WERI-Rb-1 (cell line): Measurements from ENCODE around the gene BEGAIN.

Experiments used
- DNase-seq: peaks from one replicate; pipeline ENCODE4 v3.0.0-alpha.2; 2020
- H3K27ac ChIP-seq: fragments of 250-450 bp; sonication (Bioruptor Pico); 2 replicates; pipeline ENCODE4 v1.5.1; 2020; ENCODE audit warnings: mild to moderate bottlenecking, moderate library complexity
- H3K27me3 ChIP-seq: fragments of 250-450 bp; sonication (Bioruptor Pico); 2 replicates; pipeline ENCODE4 v1.5.1; 2021; ENCODE audit warnings: mild to moderate bottlenecking, low read depth, moderate library complexity; ENCODE audit not compliant: insufficient read depth, severe bottlenecking
- H3K36me3 ChIP-seq: fragments of 250-450 bp; sonication (Bioruptor Pico); 2 replicates; pipeline ENCODE4 v1.5.1; 2020; ENCODE audit warnings: mild to moderate bottlenecking, moderate library complexity
- H3K4me3 ChIP-seq: 2 replicates; pipeline ENCODE4 v1.5.1; 2011; ENCODE audit warnings: low read depth, mild to moderate bottlenecking, control low read depth, low read length
- H3K9me3 ChIP-seq: fragments of 250-450 bp; sonication (Bioruptor Pico); 2 replicates; pipeline ENCODE4 v1.5.1; 2021; ENCODE audit warnings: mild to moderate bottlenecking, moderate library complexity; ENCODE audit not compliant: severe bottlenecking
- TF ChIP-seq, protein P1 (sequence below): IDR thresholded peaks from 2 replicates; pipeline ENCODE4 v1.5.1; 2011; ENCODE audit warnings: low read depth, mild to moderate bottlenecking, control low read depth, inconsistent platforms, low read length

Gene BEGAIN

DNA sequence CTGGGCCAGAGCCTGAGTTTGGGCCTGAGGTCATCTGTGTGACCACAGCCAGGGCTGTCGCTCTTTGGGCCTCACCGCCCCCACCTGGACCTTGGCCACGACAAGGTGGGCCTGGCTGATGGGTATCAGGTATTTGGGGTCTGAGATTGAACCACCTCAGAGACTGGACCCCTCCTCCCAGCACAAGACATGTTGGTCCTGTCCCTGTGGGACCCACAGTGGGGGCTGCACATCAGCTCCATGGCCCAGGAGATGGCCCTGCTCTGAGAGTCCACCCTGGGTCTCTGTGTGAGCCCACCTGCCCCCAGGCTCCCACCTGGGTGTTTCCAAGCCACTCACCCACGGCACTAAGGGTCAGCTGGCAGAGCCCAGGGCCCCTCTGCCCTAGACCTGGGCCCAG lies 20.6 kb downstream of the BEGAIN start:
- DNase-seq, result no peak
- peaks cover 20% of the 10 kb centered on the region for H3K27me3 ChIP-seq
- no peaks in the 10 kb centered on the region for H3K9me3 ChIP-seq
- TF ChIP-seq, protein P1, sequence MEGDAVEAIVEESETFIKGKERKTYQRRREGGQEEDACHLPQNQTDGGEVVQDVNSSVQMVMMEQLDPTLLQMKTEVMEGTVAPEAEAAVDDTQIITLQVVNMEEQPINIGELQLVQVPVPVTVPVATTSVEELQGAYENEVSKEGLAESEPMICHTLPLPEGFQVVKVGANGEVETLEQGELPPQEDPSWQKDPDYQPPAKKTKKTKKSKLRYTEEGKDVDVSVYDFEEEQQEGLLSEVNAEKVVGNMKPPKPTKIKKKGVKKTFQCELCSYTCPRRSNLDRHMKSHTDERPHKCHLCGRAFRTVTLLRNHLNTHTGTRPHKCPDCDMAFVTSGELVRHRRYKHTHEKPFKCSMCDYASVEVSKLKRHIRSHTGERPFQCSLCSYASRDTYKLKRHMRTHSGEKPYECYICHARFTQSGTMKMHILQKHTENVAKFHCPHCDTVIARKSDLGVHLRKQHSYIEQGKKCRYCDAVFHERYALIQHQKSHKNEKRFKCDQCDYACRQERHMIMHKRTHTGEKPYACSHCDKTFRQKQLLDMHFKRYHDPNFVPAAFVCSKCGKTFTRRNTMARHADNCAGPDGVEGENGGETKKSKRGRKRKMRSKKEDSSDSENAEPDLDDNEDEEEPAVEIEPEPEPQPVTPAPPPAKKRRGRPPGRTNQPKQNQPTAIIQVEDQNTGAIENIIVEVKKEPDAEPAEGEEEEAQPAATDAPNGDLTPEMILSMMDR, result no peak
- no peak overlapping the region for H3K4me3 ChIP-seq
- H3K27ac ChIP-seq, result no peak overlapping the region
- no peaks in the 10 kb centered on the region for H3K36me3 ChIP-seq

DNA sequence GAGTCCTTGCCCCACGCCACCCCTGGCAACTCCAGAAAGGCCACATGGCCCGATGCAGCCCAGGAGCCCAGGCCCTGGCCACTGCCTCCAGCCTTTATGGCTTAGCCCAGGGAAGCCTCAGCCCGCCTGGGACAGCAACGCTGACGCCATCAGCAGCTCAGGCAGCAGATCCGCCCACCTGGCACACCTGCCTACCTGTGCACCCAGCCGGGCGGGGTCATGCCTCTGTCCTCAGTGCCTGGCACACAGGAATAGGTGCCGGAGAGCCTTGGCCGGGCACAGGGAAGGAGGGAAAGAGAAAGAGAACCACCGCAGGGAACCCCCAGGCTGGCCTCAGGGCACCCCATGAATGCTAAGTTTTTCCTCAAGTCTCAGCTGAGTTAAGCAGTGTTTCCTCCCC lies 21.1 kb downstream of the BEGAIN start:
- H3K36me3 ChIP-seq, result no peaks in the 10 kb centered on the region
- no peak overlapping the region for H3K27ac ChIP-seq
- H3K9me3 ChIP-seq, result no peaks in the 10 kb centered on the region
- H3K4me3 ChIP-seq, result no peak overlapping the region
- peaks cover 20% of the 10 kb centered on the region for H3K27me3 ChIP-seq
- DNase-seq, result no peak
- TF ChIP-seq, protein P1, result no peak

DNA sequence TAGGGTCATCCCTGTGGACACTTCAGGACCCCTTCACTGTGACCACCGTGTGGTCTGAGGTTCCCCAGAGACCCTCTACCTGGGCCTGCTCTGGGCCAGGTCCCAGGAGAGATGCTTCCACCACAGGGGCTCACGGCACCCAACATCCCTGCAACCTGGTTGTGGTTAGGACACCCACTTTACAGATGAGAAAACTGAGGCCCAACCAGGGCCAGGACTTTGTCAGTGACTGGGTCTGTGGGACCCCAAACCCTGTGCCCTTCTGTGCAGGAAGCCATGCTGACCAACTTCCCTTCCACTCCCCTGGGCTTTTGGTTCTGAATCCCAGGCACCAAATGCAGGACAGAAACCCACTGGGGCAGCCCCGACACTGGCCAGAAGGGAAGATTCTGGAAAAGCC lies 21.6 kb downstream of the BEGAIN start:
- H3K27ac ChIP-seq, result no peak overlapping the region
- H3K36me3 ChIP-seq, result no peaks in the 10 kb centered on the region
- H3K27me3 ChIP-seq, result peaks cover 20% of the 10 kb centered on the region
- TF ChIP-seq, protein P1, result no peak
- no peak overlapping the region for H3K4me3 ChIP-seq
- DNase-seq, result no peak
- H3K9me3 ChIP-seq, result no peaks in the 10 kb centered on the region

DNA sequence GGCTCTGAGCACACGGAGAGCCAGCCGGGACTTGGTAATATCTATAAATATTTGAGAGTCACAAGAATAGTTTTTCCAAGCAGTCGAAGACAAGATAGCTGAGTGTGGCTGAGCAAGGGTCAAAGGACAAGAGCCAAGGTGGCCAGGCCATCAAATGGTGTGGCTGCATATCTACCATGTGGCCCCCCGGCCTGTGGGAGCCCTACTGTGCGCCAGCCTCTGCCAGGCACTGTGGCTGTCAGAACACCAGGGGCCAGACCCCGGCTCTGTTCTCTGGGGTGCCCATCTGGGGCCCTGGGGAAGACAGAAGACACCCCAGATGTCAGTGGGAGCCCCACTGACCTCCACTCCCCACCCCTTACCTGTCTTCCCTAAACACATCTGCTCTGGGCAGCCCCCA lies 22.7 kb downstream of the BEGAIN start:
- TF ChIP-seq, protein P1, result no peak
- no peak for DNase-seq
- peaks cover 13% of the 10 kb centered on the region for H3K27me3 ChIP-seq

DNA sequence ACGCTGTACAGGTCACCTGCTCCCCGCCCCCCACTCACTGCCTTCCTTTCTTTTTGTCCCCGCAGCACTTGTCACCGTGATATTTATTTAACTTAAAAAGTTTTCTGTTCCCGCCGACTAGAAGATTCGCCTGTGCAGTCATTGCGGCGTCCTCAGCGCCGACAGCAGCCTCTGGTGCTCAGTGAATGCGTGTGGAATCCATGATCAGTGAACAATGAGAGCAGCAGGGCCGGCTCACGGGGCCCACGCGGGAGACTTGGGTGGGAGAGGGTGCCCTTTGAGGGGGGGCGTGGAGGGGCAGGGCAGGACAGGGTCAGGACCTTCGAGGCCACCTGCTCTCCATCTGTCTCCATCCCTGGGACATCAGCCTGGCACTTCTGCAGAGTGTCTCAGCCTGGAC lies 24.5 kb downstream of the BEGAIN start:
- no peak for DNase-seq
- Histone ChIP-seq H3K9me3 (no peaks in the 10 kb centered on the region), H3K27me3 (no peaks in the 10 kb centered on the region), H3K27ac (no peak overlapping the region), H3K36me3 (no peaks in the 10 kb centered on the region), H3K4me3 (no peak overlapping the region)
- TF ChIP-seq, protein P1, result no peak

More for the DNA sequence above, 22.7 kb downstream of the BEGAIN start:
- no peak overlapping the region for H3K4me3 ChIP-seq
- H3K9me3 ChIP-seq, result no peaks in the 10 kb centered on the region
- H3K36me3 ChIP-seq, result no peaks in the 10 kb centered on the region
- H3K27ac ChIP-seq, result no peak overlapping the region

DNA sequence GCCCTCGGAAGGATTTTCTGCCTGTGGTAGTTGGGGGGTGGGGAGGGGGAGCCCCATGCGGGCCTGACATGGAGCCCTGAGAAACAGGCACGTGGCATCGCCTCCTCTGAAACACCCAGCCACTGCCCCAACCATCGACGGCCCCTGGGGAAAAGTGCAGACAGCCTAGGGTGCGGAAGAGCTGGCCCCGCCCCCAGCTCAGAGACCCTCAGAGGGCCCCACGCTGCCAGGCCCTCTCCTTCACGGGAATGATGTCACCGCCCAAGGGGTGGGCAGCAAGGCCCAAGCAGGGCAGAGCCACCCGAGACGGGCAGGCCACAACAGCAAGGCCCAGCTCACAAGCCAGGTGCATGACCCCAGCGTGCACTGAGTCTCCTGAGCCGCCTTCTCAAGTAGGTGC lies 26.2 kb downstream of the BEGAIN start:
- no peaks in the 10 kb centered on the region for H3K9me3 ChIP-seq
- no peak for DNase-seq
- H3K4me3 ChIP-seq, result no peak overlapping the region
- H3K27ac ChIP-seq, result no peak overlapping the region
- TF ChIP-seq, protein P1, result no peak
- H3K27me3 ChIP-seq, result no peaks in the 10 kb centered on the region
- no peaks in the 10 kb centered on the region for H3K36me3 ChIP-seq
